Activated CD8-positive, alpha-beta memory T cell treated with anti-CD3 and anti-CD28 coated beads, Interleukin-2, amount 10 ng/mL, durations not matched to agents 7 days and 5 days (primary cell): ENCODE results near the gene FGF18. TPM values are rescaled to one million over a fixed set of nuclear protein-coding genes. Genes with fewer than 3 reads are reported as not detected.
A peak's percentile ranks its signal among the peaks of the same experiment; 100 is the strongest.

Experiments used
- ATAC-seq: fragments of 150-1000 bp; cut with Tn5 transposase; one replicate; pipeline ENCODE4 v1.10.0; 2021; ENCODE audit warnings: moderate library complexity
- CTCF ChIA-PET: fragments of 350-600 bp; sonication (Branson Sonifier 250); formaldehyde crosslinking; loops from one replicate; lab custom pipeline; 2021; ENCODE audit warnings: antibody characterized with exemption; lab: Charles Lee
- DNase-seq: peaks from one replicate; pipeline ENCODE4 v3.0.0-alpha.2; 2020
- H3K27ac Mint-ChIP-seq: one replicate; pipeline ENCODE4 v1.8.0; 2021; ENCODE audit warnings: mild to moderate bottlenecking, mixed read lengths
- H3K27me3 Mint-ChIP-seq: one replicate; pipeline ENCODE4 v1.8.0; 2021; ENCODE audit warnings: mixed read lengths
- H3K36me3 Mint-ChIP-seq: one replicate; pipeline ENCODE4 v1.8.0; 2021; ENCODE audit warnings: mild to moderate bottlenecking, mixed read lengths
- H3K4me1 Mint-ChIP-seq: one replicate; pipeline ENCODE4 v1.8.0; 2021; ENCODE audit warnings: mixed read lengths
- H3K4me3 Mint-ChIP-seq: one replicate; pipeline ENCODE4 v1.8.0; 2021; ENCODE audit warnings: mild to moderate bottlenecking, moderate library complexity, mixed read lengths
- H3K9me3 Mint-ChIP-seq: one replicate; pipeline ENCODE4 v1.8.0; 2022; ENCODE audit warnings: low read depth, mixed read lengths
- total RNA-seq, 2 experiments: library from RNA; stranded (reverse); gene quantifications; one replicate each; pipeline ENCODE4 v1.2.3, GENCODE V29; 2021

The FGF18 gene
- total RNA-seq, 2 experiments from 2014 or later = not detected

- no peaks in the 10 kb centered on the region for H3K9me3 Mint-ChIP-seq
These were observed 60.8 kb downstream of the FGF18 start for GRCh38 chr5:171480239-171480638.

GRCh38 chr5:171481571-171482433 lies 62.4 kb downstream of the FGF18 start:
- no peak overlapping the region for H3K27ac Mint-ChIP-seq
- ATAC-seq (no peak), DNase-seq (no peak)
- no peaks in the 10 kb centered on the region for H3K36me3 Mint-ChIP-seq
- no peaks in the 10 kb centered on the region for H3K9me3 Mint-ChIP-seq
- peaks cover 3% of the 10 kb centered on the region for H3K4me1 Mint-ChIP-seq
- H3K4me3 Mint-ChIP-seq = no peak overlapping the region
- H3K27me3 Mint-ChIP-seq = peaks cover under 1% of the 10 kb centered on the region
- CTCF ChIA-PET = no interaction called here

More at GRCh38 chr5:171480239-171480638, 60.8 kb downstream of the FGF18 start:
- H3K27ac Mint-ChIP-seq = no peak overlapping the region
- DNase-seq = no peak
- no peak for ATAC-seq
- peaks cover 3% of the 10 kb centered on the region for H3K4me1 Mint-ChIP-seq
- H3K27me3 Mint-ChIP-seq = peaks cover 4% of the 10 kb centered on the region
- H3K4me3 Mint-ChIP-seq = no peak overlapping the region
- CTCF ChIA-PET = no interaction called here
- no peaks in the 10 kb centered on the region for H3K36me3 Mint-ChIP-seq

- no peak overlapping the region for H3K4me3 Mint-ChIP-seq
- H3K27ac Mint-ChIP-seq = no peak overlapping the region
- H3K4me1 Mint-ChIP-seq = peaks cover 3% of the 10 kb centered on the region
- no peak for ATAC-seq
- no peak for DNase-seq
- CTCF ChIA-PET = interaction anchor here (1.2 kb wide), 1 partner anchor 22 kb away, joined by 4 read pairs; no protein-coding TSS in a partner anchor
- H3K27me3 Mint-ChIP-seq = no peaks in the 10 kb centered on the region
- H3K36me3 Mint-ChIP-seq = no peaks in the 10 kb centered on the region
- no peaks in the 10 kb centered on the region for H3K9me3 Mint-ChIP-seq
These were observed 62.9 kb downstream of the FGF18 start for GRCh38 chr5:171482434-171482730.

- Mint-ChIP-seq H3K9me3 (no peaks in the 10 kb centered on the region), H3K36me3 (no peaks in the 10 kb centered on the region), H3K4me1 (peaks cover 3% of the 10 kb centered on the region), H3K27ac (no peak overlapping the region), H3K27me3 (no peaks in the 10 kb centered on the region), H3K4me3 (no peak overlapping the region)
- CTCF ChIA-PET = interaction anchor here (0.7 to 2.5 kb wide), 4 partner anchors 11 to 65 kb away, joined by 3 to 7 read pairs (median 5); no protein-coding TSS in a partner anchor
- no peak for DNase-seq
- ATAC-seq = no peak
These were observed 64.2 kb downstream of the FGF18 start for GRCh38 chr5:171483551-171484135.

- CTCF ChIA-PET = interaction anchor here (0.7 to 2.5 kb wide), 5 partner anchors 12 to 808 kb away, joined by 3 to 7 read pairs (median 4); no protein-coding TSS in a partner anchor
- ATAC-seq = peak; percentile 55
- Mint-ChIP-seq H3K4me3 (no peak overlapping the region), H3K4me1 (peaks cover 3% of the 10 kb centered on the region), H3K36me3 (no peaks in the 10 kb centered on the region), H3K27ac (no peak overlapping the region), H3K9me3 (no peaks in the 10 kb centered on the region), H3K27me3 (peaks cover 2% of the 10 kb centered on the region)
- DNase-seq = peak; percentile 51
These were observed 65.0 kb downstream of the FGF18 start for GRCh38 chr5:171484460-171484899.

- Mint-ChIP-seq H3K4me3 (no peak overlapping the region), H3K27ac (no peak overlapping the region), H3K27me3 (peaks cover 10% of the 10 kb centered on the region), H3K4me1 (no peaks in the 10 kb centered on the region), H3K36me3 (no peaks in the 10 kb centered on the region), H3K9me3 (no peaks in the 10 kb centered on the region)
- no peak for ATAC-seq
- CTCF ChIA-PET = interaction anchor here (1.6 to 2.5 kb wide), 2 partner anchors 67 to 426 kb away, joined by 4 to 7 read pairs; no protein-coding TSS in a partner anchor
- DNase-seq = no peak
These were observed 66.2 kb downstream of the FGF18 start for GRCh38 chr5:171485668-171486067.

GRCh38 chr5:171486613-171487012 lies 67.2 kb downstream of the FGF18 start:
- CTCF ChIA-PET = no interaction called here
- Mint-ChIP-seq H3K4me1 (no peaks in the 10 kb centered on the region), H3K27me3 (peaks cover 13% of the 10 kb centered on the region), H3K4me3 (no peak overlapping the region), H3K36me3 (no peaks in the 10 kb centered on the region), H3K27ac (no peak overlapping the region), H3K9me3 (no peaks in the 10 kb centered on the region)
- DNase-seq (no peak), ATAC-seq (no peak)

- no peak for ATAC-seq
- Mint-ChIP-seq H3K9me3 (no peaks in the 10 kb centered on the region), H3K27ac (no peak overlapping the region), H3K4me1 (no peaks in the 10 kb centered on the region), H3K4me3 (no peak overlapping the region), H3K36me3 (no peaks in the 10 kb centered on the region), H3K27me3 (peaks cover 13% of the 10 kb centered on the region)
- CTCF ChIA-PET = no interaction called here
- DNase-seq = no peak
These were observed 69.4 kb downstream of the FGF18 start for GRCh38 chr5:171488876-171489275.

GRCh38 chr5:171492781-171493180 lies 73.3 kb downstream of the FGF18 start:
- no peak overlapping the region for H3K4me3 Mint-ChIP-seq
- CTCF ChIA-PET = no interaction called here
- DNase-seq (no peak), ATAC-seq (no peak)
- H3K36me3 Mint-ChIP-seq = no peaks in the 10 kb centered on the region
- H3K27me3 Mint-ChIP-seq = peaks cover 13% of the 10 kb centered on the region
- H3K9me3 Mint-ChIP-seq = no peaks in the 10 kb centered on the region
- H3K4me1 Mint-ChIP-seq = no peaks in the 10 kb centered on the region
- H3K27ac Mint-ChIP-seq = no peak overlapping the region

GRCh38 chr5:171493646-171494393 lies 74.4 kb downstream of the FGF18 start:
- DNase-seq = no peak
- Mint-ChIP-seq H3K9me3 (no peaks in the 10 kb centered on the region), H3K27me3 (peaks cover 13% of the 10 kb centered on the region), H3K4me1 (no peaks in the 10 kb centered on the region), H3K27ac (no peak overlapping the region), H3K36me3 (no peaks in the 10 kb centered on the region), H3K4me3 (no peak overlapping the region)
- CTCF ChIA-PET = no interaction called here
- no peak for ATAC-seq

GRCh38 chr5:171494452-171495121 lies 75.1 kb downstream of the FGF18 start:
- Mint-ChIP-seq H3K36me3 (no peaks in the 10 kb centered on the region), H3K27me3 (peaks cover 10% of the 10 kb centered on the region), H3K27ac (no peak overlapping the region), H3K9me3 (no peaks in the 10 kb centered on the region), H3K4me1 (no peaks in the 10 kb centered on the region), H3K4me3 (no peak overlapping the region)
- no peak for ATAC-seq
- DNase-seq = no peak
- CTCF ChIA-PET = no interaction called here

- no peaks in the 10 kb centered on the region for H3K4me1 Mint-ChIP-seq
These were observed 75.8 kb downstream of the FGF18 start for GRCh38 chr5:171495122-171495700.

GRCh38 chr5:171496456-171496855 lies 77.0 kb downstream of the FGF18 start:
- Mint-ChIP-seq H3K36me3 (no peaks in the 10 kb centered on the region), H3K27me3 (no peaks in the 10 kb centered on the region), H3K4me3 (no peak overlapping the region), H3K4me1 (no peaks in the 10 kb centered on the region), H3K27ac (no peak overlapping the region), H3K9me3 (no peaks in the 10 kb centered on the region)
- DNase-seq (no peak), ATAC-seq (no peak)
- CTCF ChIA-PET = no interaction called here

More at GRCh38 chr5:171495122-171495700, 75.8 kb downstream of the FGF18 start:
- Mint-ChIP-seq H3K4me3 (no peak overlapping the region), H3K9me3 (no peaks in the 10 kb centered on the region), H3K27me3 (peaks cover 6% of the 10 kb centered on the region), H3K36me3 (no peaks in the 10 kb centered on the region), H3K27ac (no peak overlapping the region)
- CTCF ChIA-PET = no interaction called here
- DNase-seq (no peak), ATAC-seq (no peak)
